H1 (cell line): ENCODE measurements around the gene MCM8. TPM values are rescaled to one million over a fixed set of nuclear protein-coding genes. Genes with fewer than 3 reads are reported as not detected.

Experiments used
- BACH1 ChIP-seq: IDR thresholded peaks from 2 replicates; pipeline ENCODE4 v1.6.1; 2012; ENCODE audit warnings: low read length, improper control_type of control experiment
- EP300 ChIP-seq, 2 experiments: IDR thresholded peaks; 1 replicate in 1 of 2; 2 replicates in 1 of 2; pipeline ENCODE4 v1.6.1; 2011 to 2012; ENCODE audit warnings: low read depth in 2 of 2, low read length in 2 of 2, mild to moderate bottlenecking in 2 of 2, borderline replicate concordance in 1 of 2, inconsistent platforms in 1 of 2, moderate library complexity in 1 of 2
- SP2 ChIP-seq: IDR thresholded peaks from 2 replicates; pipeline ENCODE4 v1.6.1; 2012; ENCODE audit warnings: mild to moderate bottlenecking, low read length, inconsistent platforms
- YY1 ChIP-seq: IDR thresholded peaks from 2 replicates; pipeline ENCODE4 v1.6.1; 2011; ENCODE audit warnings: low read depth, mild to moderate bottlenecking, low read length
- polyA plus RNA-seq, 7 experiments: library from polyadenylated mRNA; depleted of rRNA in 3 of 7; stranded (reverse) in 5 of 7; unstranded in 2 of 7; fragments of >200 nt in 5 of 7; fragments of 200-250 nt in 2 of 7; gene quantifications; 1 replicate in 5 of 7; 2 replicates in 1 of 7; 4 replicates in 1 of 7; pipeline versions ENCODE4 v1.2.1 to v1.2.3, GENCODE V29; 2011 to 2013; ENCODE audit warnings: missing spikeins in 2 of 7, mixed read lengths in 2 of 7
- total RNA-seq: library from RNA; stranded (reverse); fragmentation: NEBNext Ultra II Directional; extraction: Animal tissue kit (Norgen Biotek cat#: 25700); gene quantifications from 2 replicates; pipeline ENCODE4 v1.2.1, GENCODE V29; 2021
- TF ChIP-seq, protein P1 (sequence below): fragments of 300-600 bp; sonication (generic); IDR thresholded peaks from 2 replicates; pipeline ENCODE4 v1.7.1; 2012; ENCODE audit warnings: low read length, moderate library complexity, mild to moderate bottlenecking, inconsistent platforms; ENCODE audit not compliant: insufficient replicate concordance

MCM8 gene
- total and polyA plus RNA-seq, 2 of the 8 experiments (the other 6 are each of a cell fraction or from before 2014, with no cell fraction given) = 7.1 to 31.9 TPM

GRCh38 chr20:6000871-6001270 is 50.4 kb downstream of the MCM8 start (continued):
- TF ChIP-seq, protein P1, sequence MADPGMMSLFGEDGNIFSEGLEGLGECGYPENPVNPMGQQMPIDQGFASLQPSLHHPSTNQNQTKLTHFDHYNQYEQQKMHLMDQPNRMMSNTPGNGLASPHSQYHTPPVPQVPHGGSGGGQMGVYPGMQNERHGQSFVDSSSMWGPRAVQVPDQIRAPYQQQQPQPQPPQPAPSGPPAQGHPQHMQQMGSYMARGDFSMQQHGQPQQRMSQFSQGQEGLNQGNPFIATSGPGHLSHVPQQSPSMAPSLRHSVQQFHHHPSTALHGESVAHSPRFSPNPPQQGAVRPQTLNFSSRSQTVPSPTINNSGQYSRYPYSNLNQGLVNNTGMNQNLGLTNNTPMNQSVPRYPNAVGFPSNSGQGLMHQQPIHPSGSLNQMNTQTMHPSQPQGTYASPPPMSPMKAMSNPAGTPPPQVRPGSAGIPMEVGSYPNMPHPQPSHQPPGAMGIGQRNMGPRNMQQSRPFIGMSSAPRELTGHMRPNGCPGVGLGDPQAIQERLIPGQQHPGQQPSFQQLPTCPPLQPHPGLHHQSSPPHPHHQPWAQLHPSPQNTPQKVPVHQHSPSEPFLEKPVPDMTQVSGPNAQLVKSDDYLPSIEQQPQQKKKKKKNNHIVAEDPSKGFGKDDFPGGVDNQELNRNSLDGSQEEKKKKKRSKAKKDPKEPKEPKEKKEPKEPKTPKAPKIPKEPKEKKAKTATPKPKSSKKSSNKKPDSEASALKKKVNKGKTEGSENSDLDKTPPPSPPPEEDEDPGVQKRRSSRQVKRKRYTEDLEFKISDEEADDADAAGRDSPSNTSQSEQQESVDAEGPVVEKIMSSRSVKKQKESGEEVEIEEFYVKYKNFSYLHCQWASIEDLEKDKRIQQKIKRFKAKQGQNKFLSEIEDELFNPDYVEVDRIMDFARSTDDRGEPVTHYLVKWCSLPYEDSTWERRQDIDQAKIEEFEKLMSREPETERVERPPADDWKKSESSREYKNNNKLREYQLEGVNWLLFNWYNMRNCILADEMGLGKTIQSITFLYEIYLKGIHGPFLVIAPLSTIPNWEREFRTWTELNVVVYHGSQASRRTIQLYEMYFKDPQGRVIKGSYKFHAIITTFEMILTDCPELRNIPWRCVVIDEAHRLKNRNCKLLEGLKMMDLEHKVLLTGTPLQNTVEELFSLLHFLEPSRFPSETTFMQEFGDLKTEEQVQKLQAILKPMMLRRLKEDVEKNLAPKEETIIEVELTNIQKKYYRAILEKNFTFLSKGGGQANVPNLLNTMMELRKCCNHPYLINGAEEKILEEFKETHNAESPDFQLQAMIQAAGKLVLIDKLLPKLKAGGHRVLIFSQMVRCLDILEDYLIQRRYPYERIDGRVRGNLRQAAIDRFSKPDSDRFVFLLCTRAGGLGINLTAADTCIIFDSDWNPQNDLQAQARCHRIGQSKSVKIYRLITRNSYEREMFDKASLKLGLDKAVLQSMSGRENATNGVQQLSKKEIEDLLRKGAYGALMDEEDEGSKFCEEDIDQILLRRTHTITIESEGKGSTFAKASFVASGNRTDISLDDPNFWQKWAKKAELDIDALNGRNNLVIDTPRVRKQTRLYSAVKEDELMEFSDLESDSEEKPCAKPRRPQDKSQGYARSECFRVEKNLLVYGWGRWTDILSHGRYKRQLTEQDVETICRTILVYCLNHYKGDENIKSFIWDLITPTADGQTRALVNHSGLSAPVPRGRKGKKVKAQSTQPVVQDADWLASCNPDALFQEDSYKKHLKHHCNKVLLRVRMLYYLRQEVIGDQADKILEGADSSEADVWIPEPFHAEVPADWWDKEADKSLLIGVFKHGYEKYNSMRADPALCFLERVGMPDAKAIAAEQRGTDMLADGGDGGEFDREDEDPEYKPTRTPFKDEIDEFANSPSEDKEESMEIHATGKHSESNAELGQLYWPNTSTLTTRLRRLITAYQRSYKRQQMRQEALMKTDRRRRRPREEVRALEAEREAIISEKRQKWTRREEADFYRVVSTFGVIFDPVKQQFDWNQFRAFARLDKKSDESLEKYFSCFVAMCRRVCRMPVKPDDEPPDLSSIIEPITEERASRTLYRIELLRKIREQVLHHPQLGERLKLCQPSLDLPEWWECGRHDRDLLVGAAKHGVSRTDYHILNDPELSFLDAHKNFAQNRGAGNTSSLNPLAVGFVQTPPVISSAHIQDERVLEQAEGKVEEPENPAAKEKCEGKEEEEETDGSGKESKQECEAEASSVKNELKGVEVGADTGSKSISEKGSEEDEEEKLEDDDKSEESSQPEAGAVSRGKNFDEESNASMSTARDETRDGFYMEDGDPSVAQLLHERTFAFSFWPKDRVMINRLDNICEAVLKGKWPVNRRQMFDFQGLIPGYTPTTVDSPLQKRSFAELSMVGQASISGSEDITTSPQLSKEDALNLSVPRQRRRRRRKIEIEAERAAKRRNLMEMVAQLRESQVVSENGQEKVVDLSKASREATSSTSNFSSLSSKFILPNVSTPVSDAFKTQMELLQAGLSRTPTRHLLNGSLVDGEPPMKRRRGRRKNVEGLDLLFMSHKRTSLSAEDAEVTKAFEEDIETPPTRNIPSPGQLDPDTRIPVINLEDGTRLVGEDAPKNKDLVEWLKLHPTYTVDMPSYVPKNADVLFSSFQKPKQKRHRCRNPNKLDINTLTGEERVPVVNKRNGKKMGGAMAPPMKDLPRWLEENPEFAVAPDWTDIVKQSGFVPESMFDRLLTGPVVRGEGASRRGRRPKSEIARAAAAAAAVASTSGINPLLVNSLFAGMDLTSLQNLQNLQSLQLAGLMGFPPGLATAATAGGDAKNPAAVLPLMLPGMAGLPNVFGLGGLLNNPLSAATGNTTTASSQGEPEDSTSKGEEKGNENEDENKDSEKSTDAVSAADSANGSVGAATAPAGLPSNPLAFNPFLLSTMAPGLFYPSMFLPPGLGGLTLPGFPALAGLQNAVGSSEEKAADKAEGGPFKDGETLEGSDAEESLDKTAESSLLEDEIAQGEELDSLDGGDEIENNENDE = no peak
- TF ChIP-seq YY1 (no peak), SP2 (no peak), BACH1 (no peak), EP300 (IDR thresholded peaks at IDR 0.05; ENCODE audit: borderline replicate concordance in 1 of 2, low read depth in 2 of 2, low read length in 2 of 2) (no peak)
